ENCODE results near the gene GALNT9.
"Not testable (repeated sequence)": the region's sequence is repeated elsewhere in the genome, so short reads cannot be mapped to it uniquely, and the experiment has no call there.

Gene GALNT9

DNA sequence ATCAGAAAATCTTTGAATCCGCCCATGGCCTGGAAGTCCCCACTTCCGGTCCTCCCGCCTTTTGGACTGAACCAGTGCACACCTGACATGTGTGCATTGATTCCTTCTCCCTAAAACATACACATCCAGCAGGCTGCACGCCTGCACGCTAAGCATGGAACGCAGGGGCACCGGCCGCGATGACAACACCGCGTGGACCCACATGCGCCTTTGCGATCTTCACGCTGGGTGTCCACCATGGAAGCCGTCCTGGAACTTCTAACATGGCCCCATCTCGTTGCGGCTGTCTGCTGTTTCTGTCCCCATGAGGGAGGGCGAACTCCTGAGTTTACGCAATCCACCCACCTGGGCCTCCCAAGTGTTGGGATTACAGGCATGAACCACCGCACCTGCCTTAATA lies 73.7 kb downstream of the GALNT9 start:
- H3K27ac ChIP-seq (ENCODE audit: insufficient read depth, low read depth, low read length, poor library complexity, severe bottlenecking): no peak overlapping the region
- H3K4me1 ChIP-seq (ENCODE audit: control insufficient read depth, insufficient read depth, low read length): no peaks in the 10 kb centered on the region
- H3K36me3 ChIP-seq (ENCODE audit: control insufficient read depth, insufficient read depth, low read length): no peaks in the 10 kb centered on the region
- H3K9me3 ChIP-seq (ENCODE audit: control insufficient read depth, low read length): peaks cover 4% of the 10 kb centered on the region
- 81 to 82% methylated on average over 20 of the region's 20 CpGs for WGBS, 2 experiments
- no peaks in the 10 kb centered on the region for H3K27me3 ChIP-seq (ENCODE audit: control insufficient read depth, insufficient read depth, low read length, poor library complexity, severe bottlenecking)
- no peak overlapping the region for H3K4me3 ChIP-seq (ENCODE audit: insufficient read depth, low read depth, low read length)

- no peak overlapping the region for H3K4me3 ChIP-seq (ENCODE audit: insufficient read depth, low read depth, low read length)
- H3K36me3 ChIP-seq (ENCODE audit: control insufficient read depth, insufficient read depth, low read length): no peaks in the 10 kb centered on the region
- no peaks in the 10 kb centered on the region for H3K27me3 ChIP-seq (ENCODE audit: control insufficient read depth, insufficient read depth, low read length, poor library complexity, severe bottlenecking)
- no peaks in the 10 kb centered on the region for H3K4me1 ChIP-seq (ENCODE audit: control insufficient read depth, insufficient read depth, low read length)
- peaks cover 4% of the 10 kb centered on the region for H3K9me3 ChIP-seq (ENCODE audit: control insufficient read depth, low read length)
- no peak overlapping the region for H3K27ac ChIP-seq (ENCODE audit: insufficient read depth, low read depth, low read length, poor library complexity, severe bottlenecking)
- WGBS, 2 experiments: 84 to 86% methylated on average over 17 of the region's 18 CpGs
Measured at GRCh38 chr12:132253698-132254480, 75.5 kb downstream of the GALNT9 start.

DNA sequence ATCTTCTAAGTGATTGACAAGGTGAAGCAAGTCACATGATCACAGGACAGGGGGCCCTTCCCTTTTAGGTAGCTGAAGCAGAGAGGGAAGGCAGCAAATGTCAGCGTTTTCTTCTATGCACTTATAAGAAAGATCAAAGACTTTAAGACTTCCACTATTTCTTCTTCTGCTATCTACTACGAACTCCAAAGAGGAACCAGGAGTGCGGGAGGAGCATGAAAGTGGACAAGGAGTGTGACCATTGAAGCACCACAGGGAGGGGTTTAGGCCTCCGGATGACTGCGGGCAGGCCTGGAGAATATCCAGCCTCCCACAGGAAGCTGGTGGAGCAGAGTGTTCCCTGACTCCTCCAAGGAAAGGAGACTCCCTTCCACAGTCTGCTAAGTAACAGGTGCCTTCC lies 76.4 kb downstream of the GALNT9 start:
- 50% methylated on average over 1 of the region's 5 CpGs; no CpG with 5 or more reads in 1 of the 2 experiments for WGBS, 2 experiments

GRCh38 chr12:132251741-132252490 lies 77.5 kb downstream of the GALNT9 start:
- no peak overlapping the region for H3K27ac ChIP-seq (ENCODE audit: insufficient read depth, low read depth, low read length, poor library complexity, severe bottlenecking)
- WGBS, 2 experiments: 87% methylated on average over 21 of the region's 21 CpGs

More for the DNA sequence above, 76.4 kb downstream of the GALNT9 start:
- H3K4me3 ChIP-seq (ENCODE audit: insufficient read depth, low read depth, low read length); H3K36me3 ChIP-seq (ENCODE audit: control insufficient read depth, insufficient read depth, low read length); H3K27ac ChIP-seq (ENCODE audit: insufficient read depth, low read depth, low read length, poor library complexity, severe bottlenecking); H3K4me1 ChIP-seq (ENCODE audit: control insufficient read depth, insufficient read depth, low read length); H3K27me3 ChIP-seq (ENCODE audit: control insufficient read depth, insufficient read depth, low read length, poor library complexity, severe bottlenecking); H3K9me3 ChIP-seq (ENCODE audit: control insufficient read depth, low read length): not testable (repeated sequence)

DNA sequence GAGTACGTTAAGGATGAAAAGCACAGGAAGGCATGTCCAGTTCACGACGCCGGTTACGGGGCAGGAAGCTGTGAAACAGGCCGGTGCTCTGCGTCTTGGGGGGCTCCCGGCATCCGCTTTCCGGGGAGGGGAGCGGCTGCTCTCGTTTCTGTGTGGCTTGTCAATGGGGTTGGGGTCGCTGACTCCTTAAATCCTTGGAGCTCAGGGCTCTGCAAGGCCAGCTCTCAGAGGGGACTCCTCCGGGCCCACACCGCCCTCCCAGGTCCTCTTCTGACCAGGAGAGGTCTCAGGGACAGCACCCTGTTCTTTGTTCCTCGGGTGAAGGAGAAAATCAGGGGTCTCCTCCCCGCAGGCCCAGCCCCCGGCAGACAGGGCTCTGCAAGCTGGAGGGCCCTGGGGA lies 78.1 kb downstream of the GALNT9 start:
- no peaks in the 10 kb centered on the region for H3K36me3 ChIP-seq (ENCODE audit: control insufficient read depth, insufficient read depth, low read length)
- H3K4me3 ChIP-seq (ENCODE audit: insufficient read depth, low read depth, low read length): no peak overlapping the region
- no peak overlapping the region for H3K27ac ChIP-seq (ENCODE audit: insufficient read depth, low read depth, low read length, poor library complexity, severe bottlenecking)
- no peaks in the 10 kb centered on the region for H3K4me1 ChIP-seq (ENCODE audit: control insufficient read depth, insufficient read depth, low read length)
- WGBS, 2 experiments: 86 to 89% methylated on average over 18 of the region's 18 CpGs
- peaks cover 5% of the 10 kb centered on the region for H3K9me3 ChIP-seq (ENCODE audit: control insufficient read depth, low read length)
- no peaks in the 10 kb centered on the region for H3K27me3 ChIP-seq (ENCODE audit: control insufficient read depth, insufficient read depth, low read length, poor library complexity, severe bottlenecking)

More at GRCh38 chr12:132251741-132252490, 77.5 kb downstream of the GALNT9 start:
- Histone ChIP-seq H3K36me3 (ENCODE audit: control insufficient read depth, insufficient read depth, low read length) (no peaks in the 10 kb centered on the region), H3K4me3 (ENCODE audit: insufficient read depth, low read depth, low read length) (no peak overlapping the region), H3K4me1 (ENCODE audit: control insufficient read depth, insufficient read depth, low read length) (no peaks in the 10 kb centered on the region), H3K27me3 (ENCODE audit: control insufficient read depth, insufficient read depth, low read length, poor library complexity, severe bottlenecking) (no peaks in the 10 kb centered on the region), H3K9me3 (ENCODE audit: control insufficient read depth, low read length) (peaks cover 5% of the 10 kb centered on the region)

- 92 to 93% methylated on average over 33 of the region's 33 CpGs for WGBS, 2 experiments
- H3K36me3 ChIP-seq (ENCODE audit: control insufficient read depth, insufficient read depth, low read length): no peaks in the 10 kb centered on the region
- H3K27me3 ChIP-seq (ENCODE audit: control insufficient read depth, insufficient read depth, low read length, poor library complexity, severe bottlenecking): no peaks in the 10 kb centered on the region
- H3K9me3 ChIP-seq (ENCODE audit: control insufficient read depth, low read length): peaks cover 5% of the 10 kb centered on the region
- H3K4me1 ChIP-seq (ENCODE audit: control insufficient read depth, insufficient read depth, low read length): no peaks in the 10 kb centered on the region
- H3K4me3 ChIP-seq (ENCODE audit: insufficient read depth, low read depth, low read length): no peak overlapping the region
- H3K27ac ChIP-seq (ENCODE audit: insufficient read depth, low read depth, low read length, poor library complexity, severe bottlenecking): no peak overlapping the region
Measured at GRCh38 chr12:132250707-132251106, 78.7 kb downstream of the GALNT9 start.

DNA sequence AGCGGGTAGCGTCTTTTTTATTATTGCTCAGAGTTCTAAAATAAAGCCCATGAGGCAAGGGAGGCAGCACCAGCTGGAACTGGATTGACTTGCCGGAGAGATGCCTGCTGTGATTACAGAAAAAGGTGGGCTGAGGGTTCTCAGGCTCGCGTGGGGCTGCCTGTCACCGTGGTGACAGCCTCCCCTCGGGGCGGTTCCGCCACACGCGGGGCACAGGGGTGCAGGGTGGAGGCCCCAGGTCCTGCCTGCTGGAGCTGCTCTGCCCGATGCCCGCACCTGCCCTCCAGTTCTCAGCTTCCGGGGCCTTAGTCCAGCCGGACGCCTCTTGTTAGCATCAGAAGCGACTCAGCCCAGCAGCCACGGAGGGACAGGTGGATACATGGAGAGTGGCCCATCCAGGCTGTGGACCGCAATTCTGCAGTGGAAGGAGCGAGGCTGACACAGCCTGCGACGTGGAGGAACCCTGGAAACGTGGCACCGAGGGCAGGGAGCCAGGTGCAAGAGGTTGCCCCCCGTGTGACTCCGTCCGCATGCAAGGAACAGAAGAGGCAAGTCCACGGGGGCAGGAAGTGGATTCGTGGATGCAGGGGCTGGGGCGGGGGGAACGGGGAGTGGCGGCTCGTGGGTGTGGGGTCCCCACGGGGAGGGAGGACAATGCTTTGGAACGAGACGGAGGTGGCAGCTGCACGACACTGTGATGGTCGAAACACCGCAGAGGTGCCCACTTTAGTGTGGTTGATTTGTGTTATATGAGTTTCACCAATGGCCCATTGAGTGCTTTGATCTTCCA lies 79.5 kb downstream of the GALNT9 start:
- H3K9me3 ChIP-seq (ENCODE audit: control insufficient read depth, low read length): peaks cover 5% of the 10 kb centered on the region
- no peaks in the 10 kb centered on the region for H3K27me3 ChIP-seq (ENCODE audit: control insufficient read depth, insufficient read depth, low read length, poor library complexity, severe bottlenecking)
- no peaks in the 10 kb centered on the region for H3K4me1 ChIP-seq (ENCODE audit: control insufficient read depth, insufficient read depth, low read length)
- H3K36me3 ChIP-seq (ENCODE audit: control insufficient read depth, insufficient read depth, low read length): no peaks in the 10 kb centered on the region
- WGBS, 2 experiments: 89 to 90% methylated on average over 39 of the region's 39 CpGs
- H3K4me3 ChIP-seq (ENCODE audit: insufficient read depth, low read depth, low read length): no peak overlapping the region
- no peak overlapping the region for H3K27ac ChIP-seq (ENCODE audit: insufficient read depth, low read depth, low read length, poor library complexity, severe bottlenecking)

GRCh38 chr12:132248453-132249167 lies 80.8 kb downstream of the GALNT9 start:
- Histone ChIP-seq H3K36me3 (ENCODE audit: control insufficient read depth, insufficient read depth, low read length) (no peaks in the 10 kb centered on the region), H3K27ac (ENCODE audit: insufficient read depth, low read depth, low read length, poor library complexity, severe bottlenecking) (no peak overlapping the region), H3K27me3 (ENCODE audit: control insufficient read depth, insufficient read depth, low read length, poor library complexity, severe bottlenecking) (no peaks in the 10 kb centered on the region), H3K9me3 (ENCODE audit: control insufficient read depth, low read length) (peaks cover 5% of the 10 kb centered on the region), H3K4me3 (ENCODE audit: insufficient read depth, low read depth, low read length) (no peak overlapping the region), H3K4me1 (ENCODE audit: control insufficient read depth, insufficient read depth, low read length) (no peaks in the 10 kb centered on the region)
- 88 to 90% methylated on average over 16 of the region's 16 CpGs for WGBS, 2 experiments

GRCh38 chr12:132247718-132248452 lies 81.5 kb downstream of the GALNT9 start:
- H3K9me3 ChIP-seq (ENCODE audit: control insufficient read depth, low read length): peaks cover 5% of the 10 kb centered on the region
- H3K4me1 ChIP-seq (ENCODE audit: control insufficient read depth, insufficient read depth, low read length): no peaks in the 10 kb centered on the region
- H3K27ac ChIP-seq (ENCODE audit: insufficient read depth, low read depth, low read length, poor library complexity, severe bottlenecking): no peak overlapping the region
- H3K4me3 ChIP-seq (ENCODE audit: insufficient read depth, low read depth, low read length): no peak overlapping the region
- H3K36me3 ChIP-seq (ENCODE audit: control insufficient read depth, insufficient read depth, low read length): no peaks in the 10 kb centered on the region
- WGBS, 2 experiments: 92% methylated on average over 35 of the region's 35 CpGs
- no peaks in the 10 kb centered on the region for H3K27me3 ChIP-seq (ENCODE audit: control insufficient read depth, insufficient read depth, low read length, poor library complexity, severe bottlenecking)

Data from ectodermal cell (in vitro differentiated cells).